Endothelial cell of umbilical vein (primary cell): ENCODE results near the gene FBXL14. TPM values are rescaled to one million over a fixed set of nuclear protein-coding genes. Genes with fewer than 3 reads are reported as not detected.

ENCODE experiments used
- BruUV-seq: library from RNA; stranded (reverse); fragments of 400-500 nt; replicated peaks from 2 replicates; lab custom pipeline; 2021; lab: Mats Ljungman, UMichigan
- CTCF ChIA-PET: fragments of 300-600, 350-600 bp; sonication (Branson Sonifier 250); formaldehyde crosslinking; loops from one replicate; lab custom pipeline; 2021; ENCODE audit warnings: antibody characterized with exemption, inconsistent platforms; lab: Charles Lee
- POLR2A ChIA-PET: fragments of 300-600, 350-600 bp; sonication (Branson Sonifier 250); formaldehyde crosslinking; loops from one replicate; lab custom pipeline; 2021; ENCODE audit warnings: antibody characterized with exemption, inconsistent platforms; lab: Charles Lee
- DNase-seq: peaks from one replicate; pipeline ENCODE4 v3.0.0-alpha.2; 2011; ENCODE audit warnings: low read depth, low spot score
- FAIRE-seq: peaks from 2 replicates; lab custom pipeline; 2011; peaks lifted over from hg19 to GRCh38; lab: Jason Lieb, UNC
- H2AFZ ChIP-seq: 2 replicates; pipeline ENCODE4 v1.6.0; 2012; ENCODE audit warnings: low read depth, low read length, control low read depth, inconsistent platforms
- H3K27ac ChIP-seq: 2 replicates; pipeline ENCODE4 v1.5.1; 2011; ENCODE audit warnings: low read depth, mild to moderate bottlenecking, control low read depth, low read length, moderate library complexity; ENCODE audit not compliant: insufficient read depth
- H3K27me3 ChIP-seq, 2 experiments: 2 replicates each; pipeline versions ENCODE4 v1.6.0 to v1.6.1; 2011; ENCODE audit warnings: low read length in 2 of 2, mixed read lengths in 1 of 2; ENCODE audit not compliant: control insufficient read depth in 2 of 2, insufficient read depth in 2 of 2
- H3K36me3 ChIP-seq, 2 experiments: 2 replicates in 1 of 2; 3 replicates in 1 of 2; pipeline ENCODE4 v1.5.1; 2011; ENCODE audit warnings: low read length in 2 of 2, mild to moderate bottlenecking in 1 of 2, moderate library complexity in 1 of 2; ENCODE audit not compliant: control insufficient read depth in 2 of 2, insufficient read depth in 2 of 2; ENCODE audit errors: extremely low read depth in 1 of 2
- H3K4me1 ChIP-seq: 3 replicates; pipeline ENCODE4 v1.5.1; 2011; ENCODE audit warnings: mild to moderate bottlenecking, low read length; ENCODE audit not compliant: control insufficient read depth, insufficient read depth; ENCODE audit errors: extremely low read depth
- H3K4me2 ChIP-seq: 2 replicates; pipeline ENCODE4 v1.6.1; 2011; ENCODE audit warnings: low read length, control low read depth, mixed read lengths; ENCODE audit not compliant: insufficient read depth
- H3K4me3 ChIP-seq, 3 experiments: fragments of 200-600 bp in 1 of 3; sonication (generic), shearing (Covaris generic) in 1 of 3; replicated peaks in 1 of 3; 2 replicates each; pipeline ENCODE4 v1.5.1; 2011 to 2016; ENCODE audit warnings: control low read depth in 3 of 3, low read length in 3 of 3, mild to moderate bottlenecking in 2 of 3, inconsistent platforms in 1 of 3, low read depth in 1 of 3, moderate library complexity in 1 of 3; ENCODE audit not compliant: insufficient read depth in 1 of 3
- H3K79me2 ChIP-seq: 2 replicates; pipeline ENCODE4 v1.6.0; 2012; ENCODE audit warnings: low read length, inconsistent platforms; ENCODE audit not compliant: control insufficient read depth, insufficient read depth
- H3K9ac ChIP-seq: replicated peaks from 2 replicates; pipeline ENCODE3; 2011; ENCODE audit warnings: low read length, control low read depth; ENCODE audit not compliant: insufficient read depth; ENCODE audit errors: extremely low read depth
- H3K9me1 ChIP-seq: replicated peaks from 3 replicates; pipeline ENCODE4 v1.6.0; 2011; ENCODE audit warnings: mild to moderate bottlenecking, low read length; ENCODE audit not compliant: control insufficient read depth, insufficient read depth; ENCODE audit errors: extremely low read depth
- H3K9me3 ChIP-seq: replicated peaks from 2 replicates; pipeline ENCODE4 v1.5.1; 2012; ENCODE audit warnings: low read length, inconsistent platforms; ENCODE audit not compliant: control insufficient read depth, insufficient read depth
- H4K20me1 ChIP-seq: replicated peaks from 2 replicates; pipeline ENCODE3; 2011; ENCODE audit warnings: mild to moderate bottlenecking, low read length; ENCODE audit not compliant: control insufficient read depth, insufficient read depth; ENCODE audit errors: extremely low read depth
- CTCF ChIP-seq, 2 donors: IDR thresholded peaks; 1 replicate in 1 of 2; 2 replicates in 1 of 2; pipeline ENCODE4 v1.5.1; 2011; ENCODE audit warnings: low read length in 2 of 2, mild to moderate bottlenecking in 2 of 2, moderate library complexity in 2 of 2, control low read depth in 1 of 2, inconsistent platforms in 1 of 2, low read depth in 1 of 2; ENCODE audit not compliant: insufficient read depth in 1 of 2; ENCODE audit errors: extremely low read depth in 1 of 2
- EZH2 ChIP-seq: IDR thresholded peaks from 2 replicates; pipeline ENCODE4 v1.6.1; 2012; ENCODE audit warnings: borderline replicate concordance, low read depth, mild to moderate bottlenecking, moderate library complexity, low read length, inconsistent platforms; ENCODE audit not compliant: severe bottlenecking
- GATA2 ChIP-seq: IDR thresholded peaks from 2 replicates; pipeline ENCODE4 v1.7.0; 2011; ENCODE audit warnings: low read depth, mild to moderate bottlenecking, moderate library complexity, mixed read lengths, low read length; ENCODE audit not compliant: insufficient read length, insufficient read depth
- JUN ChIP-seq: IDR thresholded peaks from 2 replicates; pipeline ENCODE4 v1.6.1; 2011; ENCODE audit warnings: borderline replicate concordance, low read depth; ENCODE audit not compliant: insufficient read length, insufficient read depth
- MAX ChIP-seq: IDR thresholded peaks from 2 replicates; pipeline ENCODE4 v1.6.1; 2011; ENCODE audit not compliant: insufficient read depth, insufficient read length
- MYC ChIP-seq: IDR thresholded peaks from one replicate; pipeline ENCODE4 v1.6.1; 2011; ENCODE audit warnings: mild to moderate bottlenecking, low read depth, low read length
- POLR2AphosphoS5 ChIP-seq: IDR thresholded peaks from 2 replicates; pipeline ENCODE4 v1.6.1; 2012; ENCODE audit warnings: low read depth, mild to moderate bottlenecking, control low read depth, low read length, moderate library complexity; ENCODE audit not compliant: insufficient read depth
- dilution Hi-C: fragments of 300-500 bp; cut with MboI; formaldehyde crosslinking; loops from one replicate; pipeline ENCODE4 v1.15.0; 2019; ENCODE audit warnings: low sequenced_read_pairs; ENCODE audit not compliant: extremely low pct_ligation_motif_present
- intact Hi-C: fragments of 100-400 bp; cut with micrococcal nuclease; formaldehyde crosslinking; loops from one replicate; pipeline ENCODE4 v1.10.0; 2022
- polyA plus RNA-seq, 4 experiments: library from polyadenylated mRNA; depleted of rRNA in 3 of 4; stranded (reverse) in 3 of 4; unstranded in 1 of 4; fragments of >200 nt; gene quantifications; 2 replicates each; pipeline versions ENCODE4 v1.2.1 to v1.2.3, GENCODE V29; 2011 to 2012; ENCODE audit warnings: missing spikeins in 1 of 4
- total RNA-seq: library from RNA; stranded (reverse); gene quantifications from 2 replicates; pipeline ENCODE4 v1.2.3, GENCODE V29; 2021

Gene FBXL14
- total and polyA plus RNA-seq, 2 donors (not counting 3 experiments of a cell fraction or from before 2014, with no cell fraction given) = 11.3 to 15.7 TPM

- no peak overlapping the region for H3K4me2 ChIP-seq
- BruUV-seq = no TSS peak
- H3K27ac ChIP-seq = no peak overlapping the region
- ChIA-PET POLR2A (no interaction called here), CTCF (interaction anchor here (0.8 kb wide), 1 partner anchor 17 kb away, joined by 3 read pairs; no protein-coding TSS in a partner anchor)
- intact Hi-C loops (no loop called here), dilution Hi-C loops (loop anchor here (25.0 kb wide), 1 partner anchor 441 kb away; no protein-coding TSS in a partner anchor)
- H3K27me3 ChIP-seq = peaks cover 2 to 24% of the 10 kb centered on the region in 2 experiments
- no peak for DNase-seq
- H4K20me1 ChIP-seq = no peaks in the 10 kb centered on the region
- TF ChIP-seq MYC (no peak), GATA2 (no peak), MAX (no peak), CTCF (IDR thresholded peaks at IDR 0.05; ENCODE audit: extremely low read depth in 1 of 2, insufficient read depth in 1 of 2, low read depth in 1 of 2, low read length in 2 of 2) (no peak), EZH2 (no peak), JUN (no peak), POLR2AphosphoS5 (no peak)
- no peaks in the 10 kb centered on the region for H3K4me1 ChIP-seq
- FAIRE-seq = no peak
- H3K9me1 ChIP-seq = no peaks in the 10 kb centered on the region
- no peak overlapping the region for H3K9ac ChIP-seq
- no peaks in the 10 kb centered on the region for H3K9me3 ChIP-seq
- no peak overlapping the region for H2AFZ ChIP-seq
- no peaks in the 10 kb centered on the region for H3K36me3 ChIP-seq
- H3K79me2 ChIP-seq = no peaks in the 10 kb centered on the region
- H3K4me3 ChIP-seq = no peak overlapping the region
Measured at GRCh38 chr12:1552911-1553491, 41.4 kb downstream of the FBXL14 start.
